Muscle of back (tissue), 11 donors: ENCODE measurements around the gene NCK2. TPM values are rescaled to one million over a fixed set of nuclear protein-coding genes. Genes with fewer than 3 reads are reported as not detected.

Experiments used
- DNase-seq, 3 donors: peaks; one replicate each; pipeline versions ENCODE4 v3.0.0 to v3.0.0-alpha.2; 2013
- polyA plus RNA-seq, 10 donors: library from polyadenylated mRNA; unstranded; fragments of 120-200 nt; gene quantifications; one replicate each; pipeline ENCODE4 v1.2.1, GENCODE V29; 2013; ENCODE audit not compliant: insufficient read length in 10 of 10

NCK2 gene
- polyA plus RNA-seq, 10 donors = 60.1 to 90.4 (median 69.6) TPM

DNA sequence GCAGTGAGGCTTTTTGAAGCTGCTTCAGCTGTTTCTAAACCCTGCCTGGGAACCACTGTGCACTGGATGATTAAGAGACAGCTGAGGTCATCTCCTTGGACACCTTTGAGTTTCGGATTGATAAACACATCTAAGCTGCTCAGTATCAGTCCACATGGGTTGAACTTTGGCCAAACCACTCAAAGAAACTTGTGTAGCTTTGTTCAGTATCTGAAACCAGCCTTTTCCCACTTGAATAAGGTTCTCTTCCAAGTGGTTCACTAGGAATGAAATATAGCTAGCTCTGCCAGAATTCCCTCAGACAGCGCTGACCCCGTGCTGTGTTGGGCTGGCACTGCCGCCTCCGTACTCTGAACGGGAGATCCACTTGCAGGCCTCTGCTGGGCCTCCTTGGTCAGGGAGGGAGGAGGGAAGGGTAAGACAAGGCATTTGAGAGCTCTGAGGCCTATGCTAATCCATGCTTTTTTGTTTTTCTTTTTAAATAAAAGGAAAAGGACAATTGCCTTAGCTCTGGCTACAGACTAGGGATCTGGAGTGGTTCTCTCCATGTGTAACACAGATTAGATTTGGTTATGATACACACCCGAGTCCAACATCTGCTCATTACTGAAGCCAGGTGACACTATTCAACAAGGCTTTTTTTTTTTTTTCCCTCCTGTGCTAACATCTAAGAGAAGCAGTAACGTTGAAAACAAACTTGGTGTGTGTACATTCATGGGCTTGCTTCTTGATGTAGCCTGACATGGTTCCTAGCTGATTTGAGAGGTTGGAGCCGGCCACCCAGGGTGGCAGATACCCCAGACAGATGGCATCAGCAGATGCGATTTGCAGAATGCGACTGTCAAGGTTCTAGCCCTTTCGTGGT lies 67.7 kb downstream of the NCK2 start:
- DNase-seq = peak in 1 of 3 donors; percentile 35

DNA sequence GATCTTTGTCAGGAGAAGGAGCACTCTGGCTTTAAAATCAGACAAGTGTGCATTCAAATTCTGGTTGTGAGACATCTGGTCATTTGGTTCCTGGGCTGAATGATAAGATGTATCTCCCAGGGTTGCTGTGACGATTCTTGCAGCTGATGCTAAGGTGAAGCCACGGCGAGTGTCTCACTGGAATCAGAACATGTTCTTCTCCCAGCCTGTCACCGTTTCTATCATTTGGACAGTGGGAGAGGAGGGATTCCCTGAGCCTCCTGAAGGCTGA lies 68.3 kb downstream of the NCK2 start:
- no peak for DNase-seq

DNA sequence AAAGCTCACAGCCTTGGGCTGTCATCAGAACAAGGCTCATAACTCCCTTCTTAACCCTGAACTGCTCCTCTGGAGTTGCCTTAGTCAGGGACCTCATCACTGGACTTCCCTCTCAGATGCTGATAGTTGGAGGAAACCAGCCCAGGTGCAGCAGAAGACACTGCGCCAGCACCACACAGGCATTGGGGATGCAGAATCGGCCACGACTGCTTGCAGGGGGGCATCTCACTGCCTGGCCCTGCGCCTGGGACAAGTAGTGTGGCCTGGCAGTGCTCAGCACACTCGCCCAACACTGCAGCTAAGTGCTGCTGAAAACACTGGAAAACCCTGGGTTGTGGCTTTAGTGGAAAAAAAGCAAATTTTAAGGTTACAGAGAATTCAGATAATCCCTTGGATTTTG lies 68.7 kb downstream of the NCK2 start:
- no peak for DNase-seq

DNA sequence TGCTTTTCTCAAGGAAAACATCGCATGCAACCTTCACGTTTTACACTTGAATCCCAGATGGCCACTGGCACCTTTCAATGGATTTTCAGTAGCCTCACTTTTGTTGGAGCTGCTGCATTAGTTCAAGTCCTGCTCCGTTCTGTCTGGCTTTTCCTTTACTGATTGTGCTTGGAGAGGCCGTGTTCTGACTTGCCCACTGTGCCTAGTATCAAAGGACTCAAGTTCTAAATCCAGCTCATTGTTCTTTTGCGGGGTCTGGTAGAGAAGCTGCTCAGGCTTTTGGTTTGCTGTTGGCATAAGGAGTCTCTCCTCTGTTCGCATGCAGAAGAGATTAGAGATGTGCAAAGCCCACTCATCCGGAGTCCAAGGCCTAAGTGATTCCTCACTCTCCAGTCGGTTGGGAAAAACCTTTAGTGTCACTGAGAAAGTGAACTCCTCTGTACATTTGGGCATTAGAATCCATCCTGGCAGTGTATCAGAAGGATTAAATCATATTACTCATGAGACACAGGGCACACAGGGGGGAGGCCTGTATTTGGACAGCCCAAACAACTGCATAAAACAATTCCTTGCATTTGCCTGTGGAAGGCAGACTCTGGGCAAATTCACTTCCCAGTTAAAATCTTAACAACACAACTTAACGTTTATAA lies 69.7 kb downstream of the NCK2 start:
- DNase-seq = no peak

DNA sequence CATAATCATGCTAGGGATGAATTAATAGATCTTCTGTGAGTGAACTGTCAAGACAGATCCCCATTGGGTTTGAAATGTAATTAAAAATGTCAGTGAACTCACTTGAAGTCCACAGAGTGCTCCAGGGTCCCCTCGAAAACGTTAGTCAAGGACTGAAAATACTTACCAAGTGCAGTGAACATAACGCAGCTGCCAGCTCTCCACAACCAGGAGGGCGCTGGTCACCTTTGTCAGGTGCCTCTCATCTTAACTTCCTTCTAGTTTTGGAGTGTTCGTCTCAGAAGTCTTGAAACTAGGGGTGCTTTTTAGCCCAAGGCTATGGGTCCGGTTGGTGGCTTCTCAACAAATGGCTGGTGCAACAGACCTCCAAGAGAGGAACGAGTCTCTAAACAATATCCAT lies 70.7 kb downstream of the NCK2 start:
- no peak for DNase-seq

DNA sequence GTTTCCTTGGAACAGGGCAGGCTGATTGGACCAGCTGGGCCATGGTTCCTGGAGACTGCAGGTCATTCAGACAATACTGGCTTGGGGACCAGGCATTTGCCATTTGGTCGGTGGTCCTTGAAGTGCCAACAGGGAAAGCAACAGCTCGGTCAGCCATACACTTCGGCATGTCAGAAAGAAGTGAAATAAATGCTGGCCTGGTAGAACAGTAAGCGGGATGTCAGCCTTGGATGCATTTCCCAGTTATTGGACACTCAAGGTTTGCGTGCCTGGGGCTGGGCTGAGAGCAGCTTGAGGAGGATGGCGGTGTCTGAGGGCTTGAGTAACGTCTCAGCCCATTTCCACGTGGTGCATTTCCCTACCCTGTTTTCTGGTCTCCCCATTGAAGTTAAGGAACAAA lies 75.4 kb downstream of the NCK2 start:
- DNase-seq = no peak

DNA sequence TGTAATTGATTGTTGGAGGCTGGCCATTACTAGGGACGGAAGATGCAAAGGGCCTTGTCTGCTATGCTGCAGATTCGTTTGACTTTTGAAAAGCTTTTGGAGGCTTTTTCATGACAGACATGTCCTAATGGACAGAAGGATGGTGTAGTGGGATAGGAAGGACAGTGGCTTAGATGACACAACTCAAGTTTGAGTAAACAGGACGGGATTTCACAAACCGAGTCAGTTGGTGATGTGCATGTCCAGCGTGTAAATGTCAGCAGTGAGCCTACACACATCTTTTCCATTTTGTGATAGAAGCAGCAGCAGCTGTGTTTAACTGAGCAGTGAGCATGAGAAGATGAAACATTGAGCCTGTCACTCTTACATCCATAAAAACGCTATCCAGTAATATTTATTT lies 76.0 kb downstream of the NCK2 start:
- no peak for DNase-seq

DNA sequence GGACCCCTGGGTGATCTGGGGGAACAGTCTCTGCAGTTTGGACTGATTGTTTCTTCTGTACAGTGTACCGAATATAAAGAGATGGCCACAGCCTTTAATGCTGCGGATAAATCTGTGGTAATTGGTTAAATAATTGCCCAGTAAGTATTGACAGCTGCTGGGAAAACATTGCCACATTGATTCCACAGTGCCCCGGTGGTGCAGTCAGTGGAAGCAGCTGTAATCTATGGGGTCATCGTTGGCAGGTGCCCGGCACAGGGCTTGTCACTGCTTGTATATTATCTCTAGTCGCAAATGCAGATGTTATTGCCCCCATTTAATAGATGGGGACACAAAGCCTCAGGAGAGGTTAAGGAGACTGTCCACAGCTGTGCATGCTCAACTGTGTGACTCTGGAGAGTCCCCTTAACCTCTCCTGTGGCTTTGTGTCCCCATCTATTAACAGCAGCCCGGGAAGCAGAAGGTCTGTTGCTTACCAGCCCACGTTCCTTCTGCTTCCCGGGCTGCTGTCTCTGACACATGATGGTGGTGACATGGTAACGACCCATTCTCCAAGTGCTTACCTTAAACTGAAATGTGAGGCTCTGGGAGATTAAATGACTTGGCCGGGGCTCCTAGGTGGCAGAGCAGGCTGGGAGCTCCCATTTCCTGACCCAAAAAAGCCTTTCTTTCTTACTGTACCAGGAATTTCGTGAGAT lies 76.9 kb downstream of the NCK2 start:
- DNase-seq = no peak

DNA sequence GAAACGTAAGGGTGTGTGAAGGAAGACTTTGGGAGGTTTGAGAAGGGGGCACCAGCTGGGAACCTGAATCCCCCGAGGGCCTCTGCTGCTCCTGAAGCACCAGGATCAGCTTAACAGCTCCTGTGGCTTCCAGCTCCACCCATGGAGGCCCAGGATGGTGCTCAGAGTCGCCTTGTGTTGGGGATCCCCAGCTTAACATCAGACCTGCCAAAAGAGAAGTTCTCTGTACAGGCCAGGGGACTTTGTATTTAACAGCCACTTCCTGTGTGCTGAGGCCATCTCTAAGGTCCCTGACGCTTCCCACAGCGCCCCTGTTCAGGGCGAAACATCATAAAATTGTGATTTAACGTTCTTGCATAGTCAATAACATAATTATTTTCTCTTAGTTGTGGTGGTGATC lies 77.5 kb downstream of the NCK2 start:
- DNase-seq = no peak

DNA sequence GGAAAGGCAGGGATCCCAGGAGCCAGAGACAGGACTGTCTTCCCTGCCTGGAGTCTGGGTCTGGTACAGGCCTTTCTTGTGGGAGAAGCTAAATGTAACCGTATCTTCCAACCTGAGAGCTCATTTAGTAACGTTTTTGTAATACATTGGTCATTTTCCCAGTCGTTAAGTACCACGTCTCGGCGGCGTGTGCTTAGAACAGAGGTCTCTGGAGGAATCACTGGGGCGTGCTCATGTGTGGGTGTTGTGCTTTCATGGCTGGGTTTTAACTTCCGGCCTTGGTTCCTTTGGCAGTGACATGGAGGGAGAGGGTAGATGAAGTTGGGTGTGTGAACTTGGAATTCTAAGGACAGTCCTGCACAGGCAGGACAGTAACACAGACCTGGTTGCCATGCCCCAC lies 79.7 kb downstream of the NCK2 start:
- DNase-seq = no peak

DNA sequence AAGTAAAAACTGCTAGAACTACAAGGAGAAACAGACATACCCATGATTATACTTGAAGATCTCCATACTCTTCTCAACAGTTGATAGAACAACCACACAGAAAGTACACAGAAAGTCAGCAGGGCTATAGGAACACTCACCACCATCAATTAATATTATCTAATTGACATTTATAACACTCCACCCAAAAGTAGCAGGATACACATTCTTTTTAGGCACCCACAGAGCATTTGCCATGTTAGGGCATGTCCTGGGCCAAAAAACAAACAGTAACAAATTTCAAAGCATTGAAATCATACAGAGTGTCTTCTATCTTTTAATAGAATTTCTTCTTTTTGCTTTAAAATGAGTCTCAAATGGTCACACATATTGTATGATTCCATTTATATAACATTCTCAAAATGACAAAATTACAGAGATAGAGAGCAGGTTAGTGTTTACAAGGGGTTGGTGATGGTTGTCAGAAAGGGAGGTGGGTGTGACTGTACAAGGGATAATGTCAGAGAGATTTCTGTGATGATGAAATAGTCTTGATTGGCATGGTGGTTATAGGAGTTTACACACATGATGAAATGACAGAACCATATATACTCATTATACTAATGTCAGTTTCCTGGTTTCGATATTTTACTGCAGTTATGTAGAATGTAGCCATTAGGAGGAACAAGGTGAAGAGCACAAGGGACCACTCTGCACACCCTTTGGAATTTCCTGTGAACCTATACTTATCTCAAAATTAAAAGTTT lies 82.8 kb downstream of the NCK2 start:
- no peak for DNase-seq

DNA sequence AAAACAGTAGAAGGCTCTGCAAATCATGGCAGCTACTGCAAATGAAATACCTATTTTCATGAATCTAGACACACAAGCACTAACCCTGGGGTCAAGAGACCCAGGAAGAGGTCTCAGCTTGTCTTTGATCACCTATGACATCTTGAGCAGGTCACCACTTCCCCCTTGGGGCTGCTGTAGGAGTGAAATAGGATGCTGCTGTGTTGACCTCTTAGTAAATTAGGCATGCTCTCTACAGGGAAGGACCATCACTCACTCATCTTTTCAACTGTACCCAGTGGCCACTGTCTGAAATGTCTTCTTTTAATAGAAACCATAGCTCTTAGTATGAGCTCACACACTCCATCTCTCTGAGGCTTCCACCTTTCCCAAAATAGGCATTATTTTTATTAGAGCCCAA lies 83.8 kb downstream of the NCK2 start:
- DNase-seq = no peak

DNA sequence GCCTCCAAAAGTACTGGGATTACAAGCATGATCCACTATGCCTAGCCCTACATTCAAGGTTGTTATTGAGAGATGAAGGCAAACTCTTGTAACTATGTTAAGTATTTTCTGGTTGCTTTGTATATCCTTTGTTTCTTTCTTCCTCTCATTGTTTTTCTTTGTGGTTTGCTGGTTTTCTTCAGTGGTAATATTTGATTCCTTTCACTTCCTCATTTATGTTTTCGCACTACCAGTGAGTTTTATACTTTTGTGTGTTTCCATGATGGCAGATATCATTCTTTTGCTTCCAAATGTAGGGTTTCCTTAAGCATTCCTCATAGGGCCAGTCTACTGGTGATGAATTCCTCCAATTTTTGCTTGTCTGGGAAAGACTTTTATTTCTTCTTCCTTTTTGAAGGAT lies 90.2 kb downstream of the NCK2 start:
- no peak for DNase-seq

DNA sequence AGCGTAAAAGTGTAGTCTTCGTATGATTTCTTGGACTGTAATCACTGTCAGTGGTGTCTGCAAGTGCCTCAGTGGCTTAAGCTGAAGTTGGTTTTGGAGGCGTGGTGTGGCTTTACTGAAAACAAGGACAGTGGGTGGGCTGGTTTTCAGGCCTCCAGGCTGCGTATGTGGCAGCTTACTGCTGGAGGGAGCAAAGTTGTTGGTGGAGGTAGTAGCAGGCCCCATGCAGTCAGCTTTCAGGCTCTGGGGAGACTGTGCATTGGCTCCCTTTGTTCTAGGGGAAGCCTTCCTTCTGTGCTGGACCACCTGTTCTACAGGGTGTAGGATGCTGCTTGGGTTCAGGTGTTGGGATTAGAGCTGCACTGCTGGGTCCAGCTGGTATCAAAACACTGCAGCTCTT lies 91.6 kb downstream of the NCK2 start:
- no peak for DNase-seq

DNA sequence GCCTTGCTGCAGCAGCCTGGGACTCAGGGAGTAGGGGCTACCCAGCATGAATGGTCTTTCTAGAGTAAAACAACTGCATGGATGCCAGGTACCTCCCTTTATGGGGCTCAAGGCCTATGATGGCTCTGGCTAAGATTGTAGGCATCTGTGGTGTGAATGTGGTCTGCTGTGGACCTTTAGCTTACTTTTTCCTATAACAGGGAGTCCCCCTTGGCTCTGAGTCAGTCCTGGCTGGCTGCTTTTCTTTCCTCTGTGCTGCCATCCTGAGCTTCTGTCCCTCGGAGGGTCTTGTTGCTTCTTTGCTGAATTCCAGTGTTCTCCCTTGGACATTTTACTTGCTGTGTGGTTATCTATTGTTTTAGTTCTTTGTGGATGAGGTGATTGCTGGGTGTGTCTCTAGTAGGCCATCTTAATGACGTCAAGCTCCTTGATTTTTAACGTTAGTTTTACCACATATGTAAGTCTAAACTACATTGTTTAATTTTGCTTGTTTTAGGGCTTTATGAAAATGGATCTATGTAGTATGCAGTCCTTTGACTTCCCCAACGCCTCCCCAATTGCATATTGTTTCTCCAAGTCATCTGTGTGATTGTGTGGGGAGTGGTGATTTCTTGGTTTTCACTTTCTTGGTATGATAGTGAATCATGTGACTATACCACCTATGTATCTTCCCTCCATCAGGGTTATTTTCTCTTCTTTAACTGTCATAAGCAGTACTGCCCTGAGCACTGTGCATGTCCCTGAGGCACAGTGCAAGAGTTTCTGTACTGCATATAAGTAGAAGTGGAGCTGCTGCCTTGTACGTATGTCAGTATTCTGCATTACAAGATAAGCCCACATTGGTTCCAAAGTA lies 92.4 kb downstream of the NCK2 start:
- DNase-seq = no peak

DNA sequence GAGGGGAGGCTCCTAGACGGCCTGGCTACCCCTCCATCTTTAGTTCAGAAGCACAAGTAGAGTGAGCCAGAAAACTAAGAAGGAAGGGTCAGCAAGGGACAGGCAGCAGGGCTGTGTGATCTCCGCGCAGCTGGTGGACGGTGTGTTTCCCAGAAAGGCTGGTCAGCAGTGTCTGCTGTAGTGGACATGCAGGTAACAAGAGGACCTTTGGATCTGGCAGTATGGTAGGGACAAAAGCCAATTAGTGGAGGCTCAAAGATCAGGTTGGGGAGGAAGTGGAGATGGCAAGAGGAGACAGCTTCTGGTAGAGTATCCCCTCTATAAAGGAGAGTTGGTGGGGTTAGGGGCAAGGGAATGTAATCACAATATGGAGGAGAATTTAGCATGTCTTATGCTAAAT lies 95.1 kb downstream of the NCK2 start:
- no peak for DNase-seq

DNA sequence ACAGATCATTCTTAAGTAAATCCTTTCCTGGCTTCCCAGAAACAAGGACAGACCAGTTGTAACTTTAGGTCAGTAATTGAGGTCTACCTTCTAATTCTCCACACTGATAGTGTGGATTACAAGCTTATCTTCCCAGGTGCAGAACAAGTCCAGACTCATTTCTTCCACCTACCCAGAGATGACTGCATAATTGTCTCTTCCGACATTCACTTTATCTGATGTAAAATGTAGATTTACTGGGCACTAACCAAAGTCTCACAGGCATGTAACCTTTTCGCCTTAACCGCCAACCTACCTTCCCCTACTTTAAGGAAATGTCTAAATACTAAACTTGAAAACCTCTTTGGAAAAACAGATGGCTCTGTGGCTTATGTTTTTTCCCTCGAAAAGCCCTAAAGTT lies 96.2 kb downstream of the NCK2 start:
- no peak for DNase-seq

DNA sequence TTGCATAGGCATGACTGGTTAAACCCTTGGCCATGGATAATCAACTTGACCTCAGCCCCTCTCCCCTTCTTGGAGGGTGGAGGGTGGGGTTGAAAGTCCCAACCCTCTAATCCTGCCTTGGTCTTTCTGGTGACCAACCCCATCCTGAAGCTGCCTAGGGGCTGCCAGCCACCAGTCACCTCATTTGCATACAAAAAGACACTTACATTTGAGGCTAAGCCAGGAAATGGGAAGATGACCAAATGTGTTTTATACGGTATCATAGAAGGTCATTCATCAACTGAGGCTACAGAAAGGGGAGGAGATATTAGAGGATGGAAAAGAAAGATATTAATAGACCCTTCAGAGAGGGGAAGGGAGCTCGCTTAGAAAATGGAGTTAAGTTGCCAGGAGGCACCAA lies 96.8 kb downstream of the NCK2 start:
- no peak for DNase-seq

DNA sequence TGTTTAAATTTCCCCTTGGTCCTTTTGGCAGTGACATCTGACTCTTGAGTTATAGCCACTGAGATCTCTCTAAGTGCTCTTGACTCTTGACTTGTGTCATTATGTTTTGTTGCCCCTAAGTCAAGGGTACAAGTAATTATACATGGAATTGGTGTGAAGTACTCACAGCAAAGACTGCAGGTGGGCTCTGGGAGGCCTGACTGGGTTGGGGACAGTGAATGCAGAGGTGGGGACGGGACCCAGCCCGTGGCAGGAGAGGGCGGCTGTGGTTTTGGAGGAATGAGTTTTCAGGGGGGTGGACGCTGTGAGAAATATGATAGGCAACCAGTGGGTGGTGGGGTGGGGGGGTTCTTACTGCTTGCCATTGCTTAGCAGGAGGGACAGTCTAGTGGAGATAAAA lies 97.8 kb downstream of the NCK2 start:
- DNase-seq = no peak

DNA sequence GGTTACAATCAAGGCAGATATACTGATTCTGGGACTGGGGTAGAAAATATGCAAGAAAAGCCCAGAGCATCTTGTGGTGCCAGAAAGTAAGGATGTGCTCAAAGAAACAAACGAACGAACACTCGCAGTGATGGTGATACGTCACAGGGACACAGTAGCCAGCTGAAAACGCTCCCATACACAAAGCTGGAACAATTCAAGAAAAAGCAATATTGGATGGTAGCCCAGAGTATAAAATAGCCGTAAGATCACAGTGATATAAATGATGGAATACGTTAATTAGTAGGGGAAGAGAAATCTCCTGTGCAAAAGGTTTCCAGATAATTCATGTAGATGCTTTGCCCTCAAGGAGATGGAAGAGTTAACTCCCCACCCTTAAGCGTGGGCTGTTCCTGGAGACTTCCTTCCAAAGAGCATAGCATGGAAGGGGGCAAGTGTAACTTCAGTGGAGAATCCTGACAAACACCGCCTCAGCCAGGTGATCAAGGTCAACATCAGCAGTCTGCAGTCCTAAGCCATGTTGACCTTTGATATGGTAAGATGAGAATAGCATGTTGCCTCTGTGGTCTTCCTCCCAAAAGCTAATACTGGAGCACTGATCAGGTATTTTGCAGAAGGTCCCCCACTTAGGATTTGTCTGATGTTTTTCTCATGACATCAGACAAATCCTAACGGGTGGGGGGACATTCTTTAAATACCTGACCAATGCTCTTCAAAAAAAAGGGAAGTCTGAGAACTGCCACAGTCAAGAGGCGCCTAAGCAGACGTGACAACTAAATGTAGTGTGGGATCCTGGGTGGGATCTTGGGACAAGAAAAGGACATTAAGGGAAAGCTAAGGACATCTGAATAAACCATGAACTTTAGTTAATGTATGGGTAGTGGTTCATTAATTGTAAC lies 99.0 kb downstream of the NCK2 start:
- DNase-seq = peak in 2 of 3 donors; percentile 14 to 27
